G401 (cell line): ENCODE data around the gene GSK3A. TPM values are rescaled to one million over a fixed set of nuclear protein-coding genes. Genes with fewer than 3 reads are reported as not detected.

ENCODE experiments used
- DNase-seq: peaks from one replicate; pipeline ENCODE4 v3.0.0-alpha.2; 2015; ENCODE audit warnings: low spot score
- in situ Hi-C: cut with HindIII; loops from 2 replicates; pipeline ENCODE4 v1.10.0; 2016; ENCODE audit warnings: low sequenced_read_pairs, mixed read lengths
- total RNA-seq: library from RNA; depleted of rRNA; stranded (reverse); fragments of >200 nt; shearing (Covaris generic); gene quantifications from 2 replicates; pipeline ENCODE4 v1.2.3, GENCODE V29; 2014

Gene GSK3A
- total RNA-seq, 1 experiment from 2014 or later: 37.1 TPM

- DNase-seq: peak; percentile 17
- in situ Hi-C loops: no loop called here
Observed at GRCh38 chr19:42251572-42252358, 9.4 kb upstream of the GSK3A start.

GRCh38 chr19:42250666-42251531, 8.5 kb upstream of the GSK3A start:
- no peak for DNase-seq
- in situ Hi-C loops: no loop called here

- in situ Hi-C loops: no loop called here
Observed at GRCh38 chr19:42250183-42250665, 7.8 kb upstream of the GSK3A start.

GRCh38 chr19:42249769-42250168, 7.4 kb upstream of the GSK3A start:
- DNase-seq: no peak
- in situ Hi-C loops: no loop called here

More at GRCh38 chr19:42250183-42250665, 7.8 kb upstream of the GSK3A start:
- no peak for DNase-seq

DNA sequence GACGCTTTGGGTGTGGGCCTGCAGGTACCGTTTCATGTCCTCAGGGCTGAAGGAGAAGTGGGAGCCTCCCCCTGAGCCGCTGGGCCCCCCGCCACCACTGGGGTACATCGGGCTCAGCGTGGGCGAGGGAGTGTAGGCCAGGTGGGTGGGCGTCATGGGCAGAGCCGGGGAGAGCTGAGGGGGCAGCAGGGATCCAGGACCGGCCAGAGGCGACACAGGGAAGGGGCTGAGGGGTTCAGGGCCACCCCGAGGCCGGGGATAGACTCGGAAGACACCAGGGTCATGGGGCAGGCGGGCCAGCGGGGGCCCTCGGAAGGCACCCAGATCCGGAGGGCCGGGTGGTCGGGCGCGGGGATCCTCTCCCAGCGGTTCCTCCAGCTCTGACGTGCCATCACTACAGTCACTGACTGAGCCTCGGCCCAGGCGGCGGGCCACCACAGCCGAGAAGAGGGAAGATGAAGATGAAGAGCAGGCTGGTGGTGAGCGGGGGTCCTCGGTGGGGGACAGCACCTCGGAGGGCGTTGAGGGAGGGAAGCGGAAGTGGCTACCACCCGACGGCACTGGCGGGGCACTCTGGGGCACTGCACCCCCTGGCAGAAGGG, 6.8 kb upstream of the GSK3A start:
- no peak for DNase-seq
- in situ Hi-C loops: no loop called here

- in situ Hi-C loops: no loop called here
- no peak for DNase-seq
Observed at GRCh38 chr19:42248270-42249148, 6.1 kb upstream of the GSK3A start.

DNA sequence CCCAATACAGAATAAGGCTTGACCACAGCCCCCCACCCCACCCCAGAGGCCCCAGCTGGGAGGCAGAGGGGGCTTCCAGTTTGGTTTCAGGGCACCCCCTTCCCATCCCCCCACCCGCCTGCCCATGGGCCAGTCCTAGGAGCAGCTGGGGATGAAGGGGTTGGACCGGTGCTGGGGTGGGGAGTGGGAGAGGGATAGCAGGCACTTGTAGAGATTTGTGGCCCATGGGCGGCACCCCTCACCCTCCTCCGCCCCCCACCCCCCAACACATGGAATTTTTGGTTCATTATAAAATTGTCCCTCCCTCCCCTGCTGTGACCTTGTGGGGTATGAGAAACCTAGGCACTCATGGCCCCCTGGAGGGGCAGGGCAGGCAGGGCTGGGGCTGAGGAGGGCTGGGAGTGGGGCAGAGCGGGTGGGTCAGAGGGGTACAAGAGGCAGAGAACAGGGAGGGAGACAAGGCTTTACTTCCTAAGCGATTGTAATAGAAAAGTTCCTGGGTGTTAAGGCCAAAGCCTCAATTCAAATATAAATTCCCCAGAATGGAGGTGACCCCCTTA, 5.3 kb upstream of the GSK3A start:
- in situ Hi-C loops: no loop called here

GRCh38 chr19:42246922-42247639, 4.7 kb upstream of the GSK3A start:
- in situ Hi-C loops: no loop called here
- DNase-seq: no peak

More for the DNA sequence above, 5.3 kb upstream of the GSK3A start:
- DNase-seq: no peak

DNA sequence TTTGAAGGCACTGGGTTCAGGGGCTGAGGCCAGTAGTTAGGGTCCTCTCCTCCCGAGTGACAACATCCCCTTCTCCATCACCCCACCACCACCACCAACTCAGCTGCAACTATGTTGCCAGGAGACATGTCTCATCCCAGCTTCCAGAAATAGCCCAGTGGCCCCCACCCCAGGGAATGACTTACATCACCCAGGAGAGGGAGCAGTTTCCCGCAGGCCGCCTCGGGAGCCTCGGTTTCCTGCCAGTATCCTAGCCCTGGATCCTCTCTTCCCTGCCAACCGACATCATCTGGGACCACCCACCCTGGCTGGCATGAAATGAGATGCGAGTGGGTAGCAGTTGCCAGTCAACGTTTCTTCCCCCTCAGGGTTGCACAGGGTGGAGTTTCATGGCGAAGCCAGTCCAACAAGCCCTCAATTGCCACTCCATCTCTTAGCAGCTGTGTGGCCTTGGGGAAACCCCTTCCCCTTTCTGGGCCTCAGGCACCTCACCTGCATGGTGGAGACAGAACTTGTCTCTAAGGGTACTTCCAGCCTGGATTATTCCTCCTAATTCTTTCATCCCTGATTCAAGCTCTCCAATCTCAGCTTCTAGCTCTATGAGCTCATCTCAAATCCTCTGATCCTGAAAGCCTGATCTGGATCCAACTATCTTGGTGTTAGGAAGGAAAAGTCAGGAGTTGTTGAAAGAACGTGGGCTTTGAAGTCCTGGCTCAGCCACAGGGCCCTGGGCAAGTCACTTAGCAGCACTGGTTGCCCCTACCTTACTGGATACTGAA, 3.9 kb upstream of the GSK3A start:
- DNase-seq: peak; percentile 76
- in situ Hi-C loops: no loop called here

- no peak for DNase-seq
- in situ Hi-C loops: no loop called here
Observed at GRCh38 chr19:42245231-42245630, 2.8 kb upstream of the GSK3A start.

DNA sequence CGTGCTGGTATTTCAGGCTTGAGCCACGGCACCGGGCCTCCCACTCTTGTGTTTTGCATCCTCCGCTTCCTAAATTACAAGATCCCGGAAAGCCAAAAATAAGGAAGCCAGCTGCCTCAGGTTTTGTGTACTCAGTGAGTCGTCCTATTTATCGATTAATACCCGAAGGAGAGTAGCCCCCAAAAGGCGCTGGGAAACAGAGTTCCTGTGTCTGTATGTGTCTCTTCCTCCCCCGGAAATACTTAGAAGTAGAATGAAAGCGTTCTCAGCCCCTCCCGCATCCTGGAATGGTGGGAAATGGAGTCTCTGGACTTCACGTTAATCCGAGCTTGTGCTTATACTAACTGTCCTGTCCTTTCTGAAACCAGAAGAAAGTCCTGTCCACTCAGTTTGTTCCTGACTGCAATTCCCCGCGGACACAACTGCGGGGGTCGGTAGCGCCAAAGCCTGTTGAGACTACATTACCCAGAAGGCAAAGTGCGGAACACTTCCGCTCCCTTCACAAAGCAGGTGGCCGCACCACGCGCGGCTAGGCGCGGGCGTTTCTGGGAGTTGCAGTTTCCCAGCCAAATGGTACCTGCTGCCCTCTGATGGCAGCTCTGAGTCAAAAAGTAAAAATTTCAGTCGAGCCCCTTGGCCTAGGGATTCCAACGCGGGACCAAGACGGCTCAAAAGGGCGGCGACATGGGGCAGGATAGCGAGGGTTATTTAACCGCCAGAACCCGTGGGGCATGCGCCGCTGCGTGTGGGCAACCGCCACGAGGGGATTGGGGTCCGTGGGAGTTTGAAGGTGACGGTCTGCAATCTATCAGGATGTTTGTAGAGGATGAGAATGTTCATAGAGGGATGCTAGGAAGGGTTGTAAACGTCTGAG, 2.2 kb upstream of the GSK3A start:
- peak; percentile 95 for DNase-seq
- in situ Hi-C loops: no loop called here

DNA sequence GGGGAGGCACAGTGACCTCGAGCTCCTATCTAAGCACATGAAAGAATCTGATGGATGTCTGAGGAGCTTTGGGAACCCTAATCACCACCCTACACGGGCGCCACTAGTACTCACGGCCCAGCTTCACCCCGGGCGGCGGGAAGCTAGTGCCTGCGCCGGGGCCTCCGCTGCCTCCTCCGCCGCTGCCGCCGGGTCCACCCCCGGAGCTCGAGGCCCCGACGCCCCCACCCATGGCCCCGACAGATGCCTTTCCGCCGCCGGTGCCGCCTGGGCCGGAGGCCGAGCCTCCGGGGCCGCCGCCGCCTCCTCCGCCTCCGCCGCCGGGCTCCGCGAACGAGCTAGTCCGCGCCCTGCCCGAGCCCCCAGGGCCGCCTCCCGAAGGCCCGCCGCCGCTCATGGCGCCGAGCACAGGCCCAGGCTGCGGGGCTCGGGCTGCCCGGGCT, 312 bp downstream of the GSK3A start:
- no peak for DNase-seq
- in situ Hi-C loops: no loop called here

DNA sequence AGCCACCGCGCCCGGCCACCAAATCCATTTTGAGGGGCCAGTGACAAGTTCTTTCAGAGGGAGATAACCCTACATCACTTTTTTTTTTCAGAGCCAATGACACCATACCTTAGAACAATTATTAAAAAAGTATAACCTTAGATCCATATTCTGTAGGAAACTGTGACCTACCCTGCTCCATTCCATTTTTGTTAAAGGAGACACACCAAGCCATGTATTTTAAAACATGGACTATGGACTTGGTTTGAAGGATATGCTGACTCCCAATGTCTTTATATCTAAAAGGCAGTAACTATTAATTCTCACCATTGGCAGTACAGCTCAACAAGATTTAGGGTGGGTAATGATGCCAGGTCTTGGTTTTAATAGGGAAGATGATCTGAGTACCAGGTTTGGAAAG, 1.1 kb downstream of the GSK3A start:
- in situ Hi-C loops: no loop called here
- no peak for DNase-seq

- DNase-seq: no peak
- in situ Hi-C loops: no loop called here
Observed at GRCh38 chr19:42239544-42240220, 2.7 kb downstream of the GSK3A start.

DNA sequence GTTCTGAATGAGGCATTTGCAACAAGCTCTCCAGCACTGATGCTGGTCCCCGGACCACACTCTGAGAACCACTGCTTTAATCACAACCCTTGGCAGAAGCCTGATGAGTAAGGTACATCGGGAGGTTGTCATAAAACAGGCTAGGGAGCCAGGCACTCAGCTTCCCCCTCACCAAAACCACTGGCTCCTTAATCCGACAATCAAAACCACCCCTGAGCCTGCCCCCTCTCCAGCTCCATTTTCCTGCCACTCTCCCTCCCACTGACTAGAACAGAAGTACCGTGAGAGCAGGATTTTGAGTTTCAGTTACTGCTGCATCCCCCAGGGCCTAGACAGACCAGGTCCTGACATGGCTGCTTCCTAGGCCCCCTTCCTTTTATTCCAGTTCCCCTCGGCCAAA, 7.2 kb downstream of the GSK3A start:
- no peak for DNase-seq
- in situ Hi-C loops: no loop called here

DNA sequence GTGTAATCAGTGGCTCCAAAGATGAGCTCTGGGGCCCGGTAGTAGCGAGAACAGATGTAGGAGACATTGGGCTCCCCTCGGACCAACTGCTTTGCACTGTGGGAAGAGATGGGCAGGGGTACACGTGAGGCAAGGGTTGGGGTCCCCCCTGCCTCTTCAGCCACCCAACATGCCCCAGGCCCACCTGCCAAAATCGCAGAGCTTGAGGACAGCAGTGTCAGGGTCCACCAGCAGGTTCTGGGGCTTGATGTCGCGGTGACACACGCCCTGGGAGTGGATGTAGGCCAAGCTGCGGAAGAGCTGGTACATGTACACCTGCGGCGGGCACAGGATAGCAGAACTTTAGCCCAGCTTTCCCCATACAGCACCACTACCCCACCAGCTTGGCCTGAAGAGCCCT, 8.0 kb downstream of the GSK3A start:
- no peak for DNase-seq
- in situ Hi-C loops: no loop called here
